Neural cell (in vitro differentiated cells): ENCODE measurements around the gene NIPBL. TPM values are rescaled to one million over a fixed set of nuclear protein-coding genes. Genes with fewer than 3 reads are reported as not detected.

Experiments used
- H2AFZ ChIP-seq: fragments of 200-600, 300-800 bp; sonication (generic), shearing (Covaris generic); 2 replicates; pipeline ENCODE4 v1.6.0; 2014; ENCODE audit warnings: low read depth, mild to moderate bottlenecking, antibody characterized with exemption, low read length, moderate library complexity
- H3F3A ChIP-seq: fragments of 200-600 bp; shearing (Covaris generic); 2 replicates; pipeline ENCODE4 v1.6.1; 2016; ENCODE audit warnings: mild to moderate bottlenecking, moderate library complexity, mixed read lengths, antibody characterized with exemption, low read length; ENCODE audit not compliant: insufficient read depth, poor library complexity, severe bottlenecking
- H3K27ac ChIP-seq: fragments of 200-600, 300-800 bp; sonication (generic), shearing (Covaris generic); 2 replicates; pipeline ENCODE4 v1.5.1; 2014; ENCODE audit warnings: mild to moderate bottlenecking, low read length, moderate library complexity
- H3K27me3 ChIP-seq: fragments of 300-800, 200-600 bp; sonication (generic), shearing (Covaris generic); 2 replicates; pipeline ENCODE4 v1.6.0; 2014; ENCODE audit warnings: mild to moderate bottlenecking, low read depth, low read length, moderate library complexity; ENCODE audit not compliant: insufficient read depth
- H3K36me3 ChIP-seq: fragments of 300-800, 200-600 bp; sonication (generic), shearing (Covaris generic); 2 replicates; pipeline ENCODE4 v1.5.1; 2014; ENCODE audit warnings: mild to moderate bottlenecking, antibody characterized with exemption, low read length, moderate library complexity; ENCODE audit not compliant: insufficient read depth
- H3K4me2 ChIP-seq: fragments of 300-800, 200-600 bp; sonication (generic), shearing (Covaris generic); 2 replicates; pipeline ENCODE4 v1.6.0; 2014; ENCODE audit warnings: mild to moderate bottlenecking, low read length
- H3K4me3 ChIP-seq: fragments of 300-800, 200-600 bp; sonication (generic), shearing (Covaris generic); 2 replicates; pipeline ENCODE4 v1.5.1; 2014; ENCODE audit warnings: mild to moderate bottlenecking, low read length, moderate library complexity
- H3K79me2 ChIP-seq: fragments of 200-600 bp; shearing (Covaris generic); replicated peaks from 2 replicates; pipeline ENCODE4 v1.6.0; 2014; ENCODE audit warnings: mild to moderate bottlenecking, low read length, moderate library complexity; ENCODE audit not compliant: insufficient read depth
- H3K9ac ChIP-seq: fragments of 300-800, 200-600 bp; sonication (generic), shearing (Covaris generic); 2 replicates; pipeline ENCODE4 v1.6.1; 2016; ENCODE audit warnings: mild to moderate bottlenecking, low read length, mixed read lengths
- H3K9me2 ChIP-seq: fragments of 200-600 bp; shearing (Covaris generic); 2 replicates; pipeline ENCODE4 v1.6.1; 2016; ENCODE audit warnings: mild to moderate bottlenecking, low read length, mixed read lengths; ENCODE audit not compliant: insufficient read depth
- H3K9me3 ChIP-seq: fragments of 200-600, 300-800 bp; sonication (generic), shearing (Covaris generic); 2 replicates; pipeline ENCODE4 v1.6.1; 2016; ENCODE audit warnings: mild to moderate bottlenecking, mixed run types, low read length, moderate library complexity, mixed read lengths
- H4K20me1 ChIP-seq: fragments of 200-600 bp; shearing (Covaris generic); 2 replicates; pipeline ENCODE4 v1.6.1; 2016; ENCODE audit warnings: mild to moderate bottlenecking, mixed run types; ENCODE audit not compliant: insufficient read depth
- EP300 ChIP-seq: fragments of 450-650 bp; conservative IDR thresholded peaks from 2 replicates; pipeline ENCODE4 v1.6.1; 2014; ENCODE audit warnings: antibody characterized with exemption, mild to moderate bottlenecking, moderate library complexity; ENCODE audit not compliant: poor library complexity, severe bottlenecking
- EZH2 ChIP-seq: fragments of 200-600, 300-800 bp; shearing (Covaris generic), sonication (generic); IDR thresholded peaks from 2 replicates; pipeline ENCODE4 v1.6.1; 2014; ENCODE audit warnings: antibody characterized with exemption, low read length, borderline replicate concordance, mild to moderate bottlenecking; ENCODE audit not compliant: insufficient read depth, poor library complexity, severe bottlenecking
- MXI1 ChIP-seq: fragments of 450-650 bp; conservative IDR thresholded peaks from 2 replicates; pipeline ENCODE4 v1.6.1; 2014; ENCODE audit warnings: antibody characterized with exemption, mild to moderate bottlenecking; ENCODE audit not compliant: poor library complexity, severe bottlenecking
- POLR2AphosphoS5 ChIP-seq: IDR thresholded peaks from 2 replicates; pipeline ENCODE4 v1.6.1; 2012
- RAD21 ChIP-seq: fragments of 450-650 bp; conservative IDR thresholded peaks from 2 replicates; pipeline ENCODE4 v1.6.1; 2014; ENCODE audit warnings: antibody characterized with exemption, mild to moderate bottlenecking, moderate library complexity
- SMC3 ChIP-seq: fragments of 450-650 bp; conservative IDR thresholded peaks from 2 replicates; pipeline ENCODE4 v1.6.1; 2014; ENCODE audit warnings: antibody characterized with exemption, mild to moderate bottlenecking, moderate library complexity; ENCODE audit not compliant: poor library complexity
- TAF1 ChIP-seq: IDR thresholded peaks from 2 replicates; pipeline ENCODE4 v1.6.1; 2012; ENCODE audit warnings: low read depth
- polyA plus RNA-seq: library from polyadenylated mRNA; depleted of rRNA; stranded (reverse); fragments of >200 nt; gene quantifications from 2 replicates; pipeline ENCODE4 v1.2.3, GENCODE V29; 2014
- TF ChIP-seq, protein P1 (sequence below): fragments of 450-650 bp; IDR thresholded peaks from 2 replicates; pipeline ENCODE4 v1.5.1; 2014; ENCODE audit warnings: antibody characterized with exemption, mild to moderate bottlenecking, moderate library complexity; ENCODE audit not compliant: poor library complexity, severe bottlenecking
- TF ChIP-seq, protein P2 (sequence below): IDR thresholded peaks from 2 replicates; pipeline ENCODE4 v1.6.1; 2012; ENCODE audit warnings: borderline replicate concordance

The NIPBL gene
- polyA plus RNA-seq, 1 donor from 2014 or later: 27.5 TPM

DNA sequence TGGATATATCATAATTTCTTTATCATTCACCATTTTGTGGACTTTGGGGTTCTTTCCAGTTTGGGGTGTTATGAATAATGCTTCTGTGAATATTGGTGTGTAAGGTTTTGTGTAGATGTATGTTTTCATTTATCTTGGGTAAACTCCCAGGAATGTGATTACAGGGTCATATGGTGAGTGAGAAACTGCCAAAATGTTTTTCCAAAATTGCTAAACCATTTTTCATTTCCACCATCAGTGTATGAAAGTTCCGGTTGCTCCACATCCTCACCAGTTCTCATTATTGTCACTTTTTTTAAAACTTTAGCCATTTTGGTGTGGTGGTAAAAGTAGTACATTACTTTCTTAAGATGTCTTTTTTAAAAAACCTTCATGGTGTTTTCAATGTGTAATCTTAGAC is 152.9 kb downstream of the NIPBL start:
- TF ChIP-seq SMC3 (no peak), TAF1 (no peak), EZH2 (no peak), RAD21 (no peak), MXI1 (no peak)
- TF ChIP-seq, protein P1, sequence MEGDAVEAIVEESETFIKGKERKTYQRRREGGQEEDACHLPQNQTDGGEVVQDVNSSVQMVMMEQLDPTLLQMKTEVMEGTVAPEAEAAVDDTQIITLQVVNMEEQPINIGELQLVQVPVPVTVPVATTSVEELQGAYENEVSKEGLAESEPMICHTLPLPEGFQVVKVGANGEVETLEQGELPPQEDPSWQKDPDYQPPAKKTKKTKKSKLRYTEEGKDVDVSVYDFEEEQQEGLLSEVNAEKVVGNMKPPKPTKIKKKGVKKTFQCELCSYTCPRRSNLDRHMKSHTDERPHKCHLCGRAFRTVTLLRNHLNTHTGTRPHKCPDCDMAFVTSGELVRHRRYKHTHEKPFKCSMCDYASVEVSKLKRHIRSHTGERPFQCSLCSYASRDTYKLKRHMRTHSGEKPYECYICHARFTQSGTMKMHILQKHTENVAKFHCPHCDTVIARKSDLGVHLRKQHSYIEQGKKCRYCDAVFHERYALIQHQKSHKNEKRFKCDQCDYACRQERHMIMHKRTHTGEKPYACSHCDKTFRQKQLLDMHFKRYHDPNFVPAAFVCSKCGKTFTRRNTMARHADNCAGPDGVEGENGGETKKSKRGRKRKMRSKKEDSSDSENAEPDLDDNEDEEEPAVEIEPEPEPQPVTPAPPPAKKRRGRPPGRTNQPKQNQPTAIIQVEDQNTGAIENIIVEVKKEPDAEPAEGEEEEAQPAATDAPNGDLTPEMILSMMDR: no peak
- H3K36me3 ChIP-seq: peaks cover 12% of the 10 kb centered on the region
- no peaks in the 10 kb centered on the region for H3K79me2 ChIP-seq

DNA sequence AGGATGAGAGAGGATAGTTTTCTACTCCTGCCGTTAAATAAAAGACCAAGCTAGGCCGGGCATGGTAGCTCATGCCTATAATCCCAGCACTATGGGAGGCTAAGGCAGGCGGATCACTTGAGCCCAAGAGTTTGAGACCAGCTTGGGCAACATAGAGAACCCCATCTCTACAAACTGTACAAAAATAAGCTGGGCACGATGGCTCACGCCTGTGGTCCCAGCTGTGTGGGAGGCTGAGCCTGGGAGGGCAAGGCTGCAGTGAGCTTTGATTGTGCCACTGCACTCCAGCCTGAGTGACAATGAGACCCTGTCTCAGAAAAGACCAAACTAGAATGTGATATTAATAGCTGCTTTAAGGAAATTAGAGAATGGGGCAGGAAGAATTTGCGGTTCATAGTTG is 158.4 kb downstream of the NIPBL start:
- Histone ChIP-seq H3K9me2 (no peaks in the 10 kb centered on the region), H2AFZ (no peak overlapping the region), H3K27ac (no peak overlapping the region), H3K9me3 (no peaks in the 10 kb centered on the region), H3K79me2 (no peaks in the 10 kb centered on the region), H3K4me3 (no peak overlapping the region), H3F3A (no peaks in the 10 kb centered on the region), H3K27me3 (no peaks in the 10 kb centered on the region), H3K4me2 (no peak overlapping the region), H4K20me1 (no peaks in the 10 kb centered on the region), H3K36me3 (peaks cover 7% of the 10 kb centered on the region), H3K9ac (no peak overlapping the region)
- no peak for TF ChIP-seq SMC3
- no peak for TF ChIP-seq MXI1
- no peak for TF ChIP-seq EZH2
- TF ChIP-seq, protein P1: no peak
- TF ChIP-seq POLR2AphosphoS5: no peak
- no peak for TF ChIP-seq RAD21
- TF ChIP-seq, protein P2, sequence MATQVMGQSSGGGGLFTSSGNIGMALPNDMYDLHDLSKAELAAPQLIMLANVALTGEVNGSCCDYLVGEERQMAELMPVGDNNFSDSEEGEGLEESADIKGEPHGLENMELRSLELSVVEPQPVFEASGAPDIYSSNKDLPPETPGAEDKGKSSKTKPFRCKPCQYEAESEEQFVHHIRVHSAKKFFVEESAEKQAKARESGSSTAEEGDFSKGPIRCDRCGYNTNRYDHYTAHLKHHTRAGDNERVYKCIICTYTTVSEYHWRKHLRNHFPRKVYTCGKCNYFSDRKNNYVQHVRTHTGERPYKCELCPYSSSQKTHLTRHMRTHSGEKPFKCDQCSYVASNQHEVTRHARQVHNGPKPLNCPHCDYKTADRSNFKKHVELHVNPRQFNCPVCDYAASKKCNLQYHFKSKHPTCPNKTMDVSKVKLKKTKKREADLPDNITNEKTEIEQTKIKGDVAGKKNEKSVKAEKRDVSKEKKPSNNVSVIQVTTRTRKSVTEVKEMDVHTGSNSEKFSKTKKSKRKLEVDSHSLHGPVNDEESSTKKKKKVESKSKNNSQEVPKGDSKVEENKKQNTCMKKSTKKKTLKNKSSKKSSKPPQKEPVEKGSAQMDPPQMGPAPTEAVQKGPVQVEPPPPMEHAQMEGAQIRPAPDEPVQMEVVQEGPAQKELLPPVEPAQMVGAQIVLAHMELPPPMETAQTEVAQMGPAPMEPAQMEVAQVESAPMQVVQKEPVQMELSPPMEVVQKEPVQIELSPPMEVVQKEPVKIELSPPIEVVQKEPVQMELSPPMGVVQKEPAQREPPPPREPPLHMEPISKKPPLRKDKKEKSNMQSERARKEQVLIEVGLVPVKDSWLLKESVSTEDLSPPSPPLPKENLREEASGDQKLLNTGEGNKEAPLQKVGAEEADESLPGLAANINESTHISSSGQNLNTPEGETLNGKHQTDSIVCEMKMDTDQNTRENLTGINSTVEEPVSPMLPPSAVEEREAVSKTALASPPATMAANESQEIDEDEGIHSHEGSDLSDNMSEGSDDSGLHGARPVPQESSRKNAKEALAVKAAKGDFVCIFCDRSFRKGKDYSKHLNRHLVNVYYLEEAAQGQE: no peak
- no peak for TF ChIP-seq EP300
- no peak for TF ChIP-seq TAF1

More for the DNA sequence above, 152.9 kb downstream of the NIPBL start:
- Histone ChIP-seq H3K4me2 (no peak overlapping the region), H3F3A (no peaks in the 10 kb centered on the region), H3K27me3 (no peaks in the 10 kb centered on the region), H3K27ac (no peak overlapping the region), H3K4me3 (no peak overlapping the region), H4K20me1 (no peaks in the 10 kb centered on the region), H3K9me3 (no peaks in the 10 kb centered on the region), H3K9me2 (no peaks in the 10 kb centered on the region), H3K9ac (no peak overlapping the region), H2AFZ (no peak overlapping the region)
